Stimulated activated CD8-positive, alpha-beta memory T cell treated with anti-CD3 and anti-CD28 coated beads, Interleukin-4, amount 100 ng/mL, for 48 hours (primary cell): ENCODE data around the gene GRIK3.
"Not testable (repeated sequence)": the region's sequence is repeated elsewhere in the genome, so short reads cannot be mapped to it uniquely, and the experiment has no call there.

Experiments
- DNase-seq: peaks from one replicate; pipeline ENCODE4 v3.0.0-alpha.2; 2020

The GRIK3 gene

GRCh38 chr1:36900128-36900527 is 134.2 kb downstream of the GRIK3 start:
- no peak for DNase-seq

- DNase-seq = not testable (repeated sequence)
Measured at GRCh38 chr1:36897813-36898212, 136.5 kb downstream of the GRIK3 start.

GRCh38 chr1:36894824-36895223 is 139.5 kb downstream of the GRIK3 start:
- no peak for DNase-seq

GRCh38 chr1:36890776-36891175 is 143.5 kb downstream of the GRIK3 start:
- DNase-seq = no peak

GRCh38 chr1:36889478-36890226 is 144.7 kb downstream of the GRIK3 start:
- no peak for DNase-seq

- no peak for DNase-seq
Measured at GRCh38 chr1:36888811-36889477, 145.4 kb downstream of the GRIK3 start.

- DNase-seq = no peak
Measured at GRCh38 chr1:36885540-36886357, 148.6 kb downstream of the GRIK3 start.

- DNase-seq = no peak
Measured at GRCh38 chr1:36884801-36885200, 149.5 kb downstream of the GRIK3 start.

- no peak for DNase-seq
Measured at GRCh38 chr1:36884029-36884701, 150.2 kb downstream of the GRIK3 start.

- no peak for DNase-seq
Measured at GRCh38 chr1:36883315-36883949, 150.9 kb downstream of the GRIK3 start.

GRCh38 chr1:36882536-36883285 is 151.6 kb downstream of the GRIK3 start:
- no peak for DNase-seq

- DNase-seq = no peak
Measured at GRCh38 chr1:36881541-36881940, 152.8 kb downstream of the GRIK3 start.

GRCh38 chr1:36881068-36881405 is 153.3 kb downstream of the GRIK3 start:
- no peak for DNase-seq

GRCh38 chr1:36880155-36881067 is 153.9 kb downstream of the GRIK3 start:
- DNase-seq = peak; percentile 10

GRCh38 chr1:36879613-36880012 is 154.7 kb downstream of the GRIK3 start:
- no peak for DNase-seq

- no peak for DNase-seq
Measured at GRCh38 chr1:36876990-36877389, 157.3 kb downstream of the GRIK3 start.

- peak; percentile 2 for DNase-seq
Measured at GRCh38 chr1:36874271-36875060, 159.8 kb downstream of the GRIK3 start.

GRCh38 chr1:36872858-36873257 is 161.5 kb downstream of the GRIK3 start:
- DNase-seq = no peak

- DNase-seq = no peak
Measured at GRCh38 chr1:36872126-36872754, 162.1 kb downstream of the GRIK3 start.
